MM.1S (cell line): ENCODE results near the gene NAALADL2.

Source experiments
- CTCF ChIP-seq: fragments of 300-600 bp; sonication (generic); IDR thresholded peaks from 2 replicates; pipeline ENCODE4 v1.5.1; 2016; ENCODE audit warnings: antibody characterized with exemption, low read length, mixed read lengths
- EZH2 ChIP-seq: fragments of 300-600 bp; sonication (generic); optimal IDR thresholded peaks from 2 replicates; pipeline ENCODE3; 2017; ENCODE audit warnings: low read depth, mild to moderate bottlenecking, antibody characterized with exemption, low read length, mixed read lengths
- EZH2phosphoT487 ChIP-seq: fragments of 300-600 bp; sonication (generic); IDR thresholded peaks from 2 replicates; pipeline ENCODE4 v1.6.1; 2018; ENCODE audit warnings: antibody characterized with exemption, low read length

- TF ChIP-seq CTCF (no peak), EZH2 (no peak), EZH2phosphoT487 (no peak)
Measured at GRCh38 chr3:175852560-175852959, 993.4 kb downstream of the NAALADL2 start.
